K562 (cell line): ENCODE results near the gene TRAF3.

Experiments
- FOS ChIP-seq: IDR thresholded peaks from 3 replicates; pipeline ENCODE4 v1.6.1; 2011; ENCODE audit not compliant: insufficient read length; ENCODE audit errors: extremely low read depth
- TF ChIP-seq, protein P1 (sequence below): IDR thresholded peaks from 2 replicates; pipeline ENCODE4 v1.6.1; 2012; ENCODE audit warnings: low read depth, low read length, improper control_type of control experiment, borderline replicate concordance

GRCh38 chr14:102907980-102908730 lies 130.9 kb downstream of the TRAF3 start:
- TF ChIP-seq, protein P1, sequence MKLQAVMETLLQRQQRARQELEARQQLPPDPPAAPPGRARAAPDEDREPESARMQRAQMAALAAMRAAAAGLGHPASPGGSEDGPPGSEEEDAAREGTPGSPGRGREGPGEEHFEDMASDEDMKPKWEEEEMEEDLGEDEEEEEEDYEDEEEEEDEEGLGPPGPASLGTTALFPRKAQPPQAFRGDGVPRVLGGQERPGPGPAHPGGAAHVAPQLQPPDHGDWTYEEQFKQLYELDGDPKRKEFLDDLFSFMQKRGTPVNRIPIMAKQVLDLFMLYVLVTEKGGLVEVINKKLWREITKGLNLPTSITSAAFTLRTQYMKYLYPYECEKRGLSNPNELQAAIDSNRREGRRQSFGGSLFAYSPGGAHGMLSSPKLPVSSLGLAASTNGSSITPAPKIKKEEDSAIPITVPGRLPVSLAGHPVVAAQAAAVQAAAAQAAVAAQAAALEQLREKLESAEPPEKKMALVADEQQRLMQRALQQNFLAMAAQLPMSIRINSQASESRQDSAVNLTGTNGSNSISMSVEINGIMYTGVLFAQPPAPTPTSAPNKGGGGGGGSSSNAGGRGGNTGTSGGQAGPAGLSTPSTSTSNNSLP: no peak
- TF ChIP-seq FOS: no peak
